HepG2 (cell line): ENCODE results near the gene SLIT3. TPM values are rescaled to one million over a fixed set of nuclear protein-coding genes. Genes with fewer than 3 reads are reported as not detected.

Experiments used
- ATAC-seq: fragments of 200-7000 bp; cut with Tn5 transposase; 3 replicates; pipeline ENCODE4 v1.9.1; 2020; ENCODE audit warnings: mild to moderate bottlenecking, moderate library complexity
- BruUV-seq: library from RNA; stranded (reverse); fragments of 400-500 nt; replicated peaks from 2 replicates; lab custom pipeline; 2021; lab: Mats Ljungman, UMichigan
- CTCF ChIA-PET: fragments of 300-600 bp; formaldehyde crosslinking; extraction: SDS; loops from one replicate; lab custom pipeline; 2021; ENCODE audit warnings: low total read pairs, inconsistent platforms, low intra/inter-chr PET ratio; lab: Yijun Ruan, JAX
- POLR2A ChIA-PET: fragments of 350-600 bp; sonication (Branson Sonifier 250); formaldehyde crosslinking; loops from one replicate; lab custom pipeline; 2020; ENCODE audit warnings: antibody characterized with exemption, inconsistent platforms; lab: Yijun Ruan, JAX
- DNase-seq: peaks from one replicate; pipeline ENCODE4 v3.0.0-alpha.2; 2015; ENCODE audit warnings: low spot score
- FAIRE-seq: peaks from 3 replicates; lab custom pipeline; 2011; peaks lifted over from hg19 to GRCh38; lab: Jason Lieb, UNC
- H2AFZ ChIP-seq: one replicate; pipeline ENCODE4 v1.6.1; 2011; ENCODE audit warnings: low read length, inconsistent platforms
- H3K27ac ChIP-seq: fragments of 300-600 bp; 3 replicates; pipeline ENCODE4 v1.8.0; 2011; ENCODE audit warnings: mixed run types, mild to moderate bottlenecking, mixed read lengths, low read length, inconsistent platforms; ENCODE audit not compliant: insufficient read depth; ENCODE audit errors: extremely low read length
- H3K27me3 ChIP-seq, 2 experiments: fragments of 200-600 bp in 1 of 2; 2 replicates in 1 of 2; 3 replicates in 1 of 2; pipeline versions ENCODE4 v1.6.0 to v1.8.0; 2011; ENCODE audit warnings: low read length in 2 of 2, mild to moderate bottlenecking in 2 of 2, moderate library complexity in 2 of 2, inconsistent platforms in 1 of 2; ENCODE audit not compliant: insufficient read depth in 2 of 2, control insufficient read depth in 1 of 2
- H3K36me3 ChIP-seq, 2 experiments: fragments of 200-600 bp in 1 of 2; replicated peaks in 1 of 2; 2 replicates in 1 of 2; 3 replicates in 1 of 2; pipeline versions ENCODE4 v1.5.1 to v1.8.0; 2011; ENCODE audit warnings: low read length in 2 of 2, inconsistent platforms in 1 of 2; ENCODE audit not compliant: insufficient read depth in 2 of 2, control insufficient read depth in 1 of 2
- H3K4me1 ChIP-seq: 2 replicates; pipeline ENCODE4 v1.5.1; 2012; ENCODE audit warnings: low read length, inconsistent platforms; ENCODE audit not compliant: insufficient read depth
- H3K4me2 ChIP-seq: 2 replicates; pipeline ENCODE4 v1.6.0; 2011; ENCODE audit warnings: low read depth, low read length, inconsistent platforms
- H3K4me3 ChIP-seq, 3 experiments: fragments of 200-600 bp in 1 of 3; sonication (generic), shearing (Covaris generic) in 1 of 3; replicated peaks in 1 of 3; 2 replicates each; pipeline ENCODE4 v1.5.1; 2011 to 2016; ENCODE audit warnings: low read length in 3 of 3, inconsistent platforms in 2 of 3, low read depth in 2 of 3, mild to moderate bottlenecking in 2 of 3, control low read depth in 1 of 3, mixed read lengths in 1 of 3; ENCODE audit not compliant: insufficient read depth in 1 of 3
- H3K79me2 ChIP-seq: one replicate; pipeline ENCODE4 v1.6.1; 2011; ENCODE audit warnings: low read length, inconsistent platforms; ENCODE audit not compliant: insufficient read depth
- H3K9ac ChIP-seq: 2 replicates; pipeline ENCODE4 v1.6.0; 2011; ENCODE audit warnings: mild to moderate bottlenecking, low read depth, low read length, inconsistent platforms; ENCODE audit not compliant: insufficient read depth
- H3K9me3 ChIP-seq: 2 replicates; pipeline ENCODE4 v1.5.1; 2012; ENCODE audit warnings: mild to moderate bottlenecking, low read length
- H4K20me1 ChIP-seq: 2 replicates; pipeline ENCODE4 v1.6.0; 2011; ENCODE audit warnings: inconsistent platforms, mild to moderate bottlenecking, low read length, moderate library complexity; ENCODE audit not compliant: insufficient read depth
- AHDC1 ChIP-seq: sonication (generic); formaldehyde crosslinking; IDR thresholded peaks from 2 replicates; pipeline ENCODE4 v1.5.1; 2020; ENCODE audit warnings: mild to moderate bottlenecking, missing genetic modification reagents, borderline replicate concordance
- ARNT ChIP-seq: fragments of 450-650 bp; IDR thresholded peaks from 2 replicates; pipeline ENCODE4 v1.6.1; 2017
- DDIT3 ChIP-seq: sonication (generic); formaldehyde crosslinking; IDR thresholded peaks from 2 replicates; pipeline ENCODE4 v1.4.0; 2020; ENCODE audit warnings: mild to moderate bottlenecking, missing genetic modification reagents
- E2F5 ChIP-seq: sonication (generic); formaldehyde crosslinking; conservative IDR thresholded peaks from 2 replicates; pipeline ENCODE4 v1.4.0; 2020; ENCODE audit warnings: missing genetic modification reagents
- GFI1 ChIP-seq: sonication (generic); formaldehyde crosslinking; IDR thresholded peaks from 2 replicates; pipeline ENCODE4 v1.5.0; 2020; ENCODE audit warnings: missing genetic modification reagents, mild to moderate bottlenecking, borderline replicate concordance
- GMEB1 ChIP-seq: sonication (generic); formaldehyde crosslinking; IDR thresholded peaks from 2 replicates; pipeline ENCODE4 v1.5.1; 2020; ENCODE audit warnings: missing genetic modification reagents, mild to moderate bottlenecking, borderline replicate concordance
- HOXA3 ChIP-seq: sonication (generic); formaldehyde crosslinking; IDR thresholded peaks from 2 replicates; pipeline ENCODE4 v1.5.0; 2020; ENCODE audit warnings: missing genetic modification reagents
- KLF12 ChIP-seq: sonication (generic); formaldehyde crosslinking; IDR thresholded peaks from 2 replicates; pipeline ENCODE4 v1.4.0; 2020; ENCODE audit warnings: missing genetic modification reagents, borderline replicate concordance
- NFE2L1 ChIP-seq: sonication (generic); formaldehyde crosslinking; IDR thresholded peaks from 2 replicates; pipeline ENCODE4 v1.4.0; 2020; ENCODE audit warnings: missing genetic modification reagents, mild to moderate bottlenecking, borderline replicate concordance
- ZMYM4 ChIP-seq: sonication (generic); formaldehyde crosslinking; IDR thresholded peaks from 2 replicates; pipeline ENCODE4 v1.8.1; 2023; ENCODE audit warnings: mild to moderate bottlenecking, missing genetic modification reagents
- ZNF296 ChIP-seq: sonication (generic); formaldehyde crosslinking; conservative IDR thresholded peaks from 2 replicates; pipeline ENCODE4 v1.5.0; 2020; ENCODE audit warnings: mild to moderate bottlenecking, missing genetic modification reagents
- ZNF703 ChIP-seq: sonication (generic); formaldehyde crosslinking; IDR thresholded peaks from 2 replicates; pipeline ENCODE4 v1.5.1; 2020; ENCODE audit warnings: missing genetic modification reagents, mild to moderate bottlenecking, moderate library complexity, borderline replicate concordance
- ZNF761 ChIP-seq: sonication (generic); formaldehyde crosslinking; conservative IDR thresholded peaks from 2 replicates; pipeline ENCODE4 v1.4.0; 2020; ENCODE audit warnings: mild to moderate bottlenecking, missing genetic modification reagents
- WGBS: methylation state at CpG from one replicate; pipeline ENCODE4 v1.1.6; 2017; ENCODE audit warnings: low lambda C conversion rate; 5-methylcytosine and 5-hydroxymethylcytosine counted together
- in situ Hi-C: cut with HindIII; loops from 2 replicates; pipeline ENCODE4 v1.10.0; 2017; ENCODE audit warnings: low pct_unique_long_range_greater_than_20kb; ENCODE audit not compliant: extremely low pct_ligation_motif_present
- intact Hi-C: fragments of 100-400 bp; cut with micrococcal nuclease; formaldehyde crosslinking; loops from one replicate; pipeline ENCODE4 v1.10.0; 2022; ENCODE audit not compliant: unreplicated experiment
- polyA plus RNA-seq, 8 experiments: library from polyadenylated mRNA; depleted of rRNA in 3 of 8; stranded (reverse) in 7 of 8; unstranded in 1 of 8; fragments of >200 nt; fragmentation: Illumina TruSeq in 4 of 8; extraction: Trizol in 4 of 8; gene quantifications; 2 replicates each; pipeline versions ENCODE4 v1.2.1 to v1.2.3, GENCODE V29; 2011 to 2016; ENCODE audit warnings: low read depth in 4 of 8, missing spikeins in 1 of 8, mixed read lengths in 1 of 8; ENCODE audit not compliant: insufficient read depth in 1 of 8
- total RNA-seq, 5 experiments: library from RNA; depleted of rRNA; stranded (reverse); fragments of >200 nt; fragmentation: Illumina TruSeq; extraction: Trizol; gene quantifications; 2 replicates each; pipeline ENCODE4 v1.2.3, GENCODE V29; 2016; ENCODE audit warnings: low read depth in 1 of 5

The SLIT3 gene
- total and polyA plus RNA-seq, 2 of the 13 experiments (the other 11 are each of a cell fraction or from before 2014, with no cell fraction given) = not detected

- no peak for TF ChIP-seq GMEB1 (CRISPR knock-in tag)
- TF ChIP-seq ARNT = no peak
- TF ChIP-seq ZMYM4 (CRISPR knock-in tag) = no peak
Measured at GRCh38 chr5:168669156-168669555, 631.8 kb downstream of the SLIT3 start (continued).

GRCh38 chr5:168668078-168668477 is 632.9 kb downstream of the SLIT3 start:
- CTCF ChIA-PET = no interaction called here
- no peaks in the 10 kb centered on the region for H3K36me3 ChIP-seq
- BruUV-seq = no TSS peak
- no peaks in the 10 kb centered on the region for H3K9me3 ChIP-seq
- H3K27me3 ChIP-seq = no peaks in the 10 kb centered on the region; a peak in 1 of 5 replicates
- TF ChIP-seq AHDC1 (CRISPR knock-in tag) = no peak
- TF ChIP-seq NFE2L1 (CRISPR knock-in tag) = no peak
- TF ChIP-seq GFI1 (CRISPR knock-in tag) = no peak
- no peak for TF ChIP-seq ZNF703 (CRISPR knock-in tag)
- TF ChIP-seq KLF12 = no peak
- no peak for TF ChIP-seq E2F5 (CRISPR knock-in tag)
- no peak for TF ChIP-seq ZNF296
- TF ChIP-seq DDIT3 = no peak
- TF ChIP-seq ZNF761 = no peak
- TF ChIP-seq HOXA3 (CRISPR knock-in tag) = no peak
- TF ChIP-seq, all 625 proteins: peak for 0
- no peak for DNase-seq
- Histone ChIP-seq H3K9ac (no peak overlapping the region), H2AFZ (no peak overlapping the region), H3K4me2 (no peak overlapping the region), H3K27ac (no peak overlapping the region), H4K20me1 (no peaks in the 10 kb centered on the region), H3K4me3 (no peak overlapping the region), H3K4me1 (no peaks in the 10 kb centered on the region), H3K79me2 (no peaks in the 10 kb centered on the region)
- in situ Hi-C loops = no loop called here
- intact Hi-C loops = no loop called here
- POLR2A ChIA-PET = no interaction called here
- no peak for FAIRE-seq
- 88% methylated on average over 1 of the region's 1 CpG for WGBS
- ATAC-seq = no peak
